ENCODE results near the gene ITGA1. TPM values are rescaled to one million over a fixed set of nuclear protein-coding genes. Genes with fewer than 3 reads are reported as not detected.

Gene ITGA1
- total and polyA plus RNA-seq, 2 of the 13 experiments (the other 11 are each of a cell fraction or from before 2014, with no cell fraction given): 23.1 to 28.6 TPM

- TF ChIP-seq, protein P1, sequence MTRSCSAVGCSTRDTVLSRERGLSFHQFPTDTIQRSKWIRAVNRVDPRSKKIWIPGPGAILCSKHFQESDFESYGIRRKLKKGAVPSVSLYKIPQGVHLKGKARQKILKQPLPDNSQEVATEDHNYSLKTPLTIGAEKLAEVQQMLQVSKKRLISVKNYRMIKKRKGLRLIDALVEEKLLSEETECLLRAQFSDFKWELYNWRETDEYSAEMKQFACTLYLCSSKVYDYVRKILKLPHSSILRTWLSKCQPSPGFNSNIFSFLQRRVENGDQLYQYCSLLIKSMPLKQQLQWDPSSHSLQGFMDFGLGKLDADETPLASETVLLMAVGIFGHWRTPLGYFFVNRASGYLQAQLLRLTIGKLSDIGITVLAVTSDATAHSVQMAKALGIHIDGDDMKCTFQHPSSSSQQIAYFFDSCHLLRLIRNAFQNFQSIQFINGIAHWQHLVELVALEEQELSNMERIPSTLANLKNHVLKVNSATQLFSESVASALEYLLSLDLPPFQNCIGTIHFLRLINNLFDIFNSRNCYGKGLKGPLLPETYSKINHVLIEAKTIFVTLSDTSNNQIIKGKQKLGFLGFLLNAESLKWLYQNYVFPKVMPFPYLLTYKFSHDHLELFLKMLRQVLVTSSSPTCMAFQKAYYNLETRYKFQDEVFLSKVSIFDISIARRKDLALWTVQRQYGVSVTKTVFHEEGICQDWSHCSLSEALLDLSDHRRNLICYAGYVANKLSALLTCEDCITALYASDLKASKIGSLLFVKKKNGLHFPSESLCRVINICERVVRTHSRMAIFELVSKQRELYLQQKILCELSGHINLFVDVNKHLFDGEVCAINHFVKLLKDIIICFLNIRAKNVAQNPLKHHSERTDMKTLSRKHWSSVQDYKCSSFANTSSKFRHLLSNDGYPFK (CRISPR knock-in tag; IDR thresholded peaks at IDR 0.05; ENCODE audit: borderline replicate concordance): no peak
- no peak for TF ChIP-seq ZNF564 (CRISPR knock-in tag; IDR thresholded peaks at IDR 0.05)
- TF ChIP-seq DNMT3B (CRISPR knock-in tag; conservative IDR thresholded peaks at IDR 0.05): no peak
- TF ChIP-seq POGK (CRISPR knock-in tag; conservative IDR thresholded peaks at IDR 0.05): no peak
- no peak for TF ChIP-seq THAP8 (CRISPR knock-in tag; IDR thresholded peaks at IDR 0.05; ENCODE audit: borderline replicate concordance)
- TF ChIP-seq, protein P2, sequence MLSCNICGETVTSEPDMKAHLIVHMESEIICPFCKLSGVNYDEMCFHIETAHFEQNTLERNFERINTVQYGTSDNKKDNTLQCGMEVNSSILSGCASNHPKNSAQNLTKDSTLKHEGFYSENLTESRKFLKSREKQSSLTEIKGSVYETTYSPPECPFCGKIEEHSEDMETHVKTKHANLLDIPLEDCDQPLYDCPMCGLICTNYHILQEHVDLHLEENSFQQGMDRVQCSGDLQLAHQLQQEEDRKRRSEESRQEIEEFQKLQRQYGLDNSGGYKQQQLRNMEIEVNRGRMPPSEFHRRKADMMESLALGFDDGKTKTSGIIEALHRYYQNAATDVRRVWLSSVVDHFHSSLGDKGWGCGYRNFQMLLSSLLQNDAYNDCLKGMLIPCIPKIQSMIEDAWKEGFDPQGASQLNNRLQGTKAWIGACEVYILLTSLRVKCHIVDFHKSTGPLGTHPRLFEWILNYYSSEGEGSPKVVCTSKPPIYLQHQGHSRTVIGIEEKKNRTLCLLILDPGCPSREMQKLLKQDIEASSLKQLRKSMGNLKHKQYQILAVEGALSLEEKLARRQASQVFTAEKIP (CRISPR knock-in tag; IDR thresholded peaks at IDR 0.05; ENCODE audit: borderline replicate concordance): no peak
- no peak for TF ChIP-seq ATM (IDR thresholded peaks at IDR 0.05; ENCODE audit: borderline replicate concordance)
- TF ChIP-seq ZNF839 (CRISPR knock-in tag; IDR thresholded peaks at IDR 0.05; ENCODE audit: borderline replicate concordance): no peak
Measured at GRCh38 chr5:52805615-52806014, 17.9 kb downstream of the ITGA1 start (continued).

Data from HepG2 (cell line).